OCI-LY7 (cell line): Measurements from ENCODE around the gene NRXN2. TPM values are rescaled to one million over a fixed set of nuclear protein-coding genes. Genes with fewer than 3 reads are reported as not detected.

ENCODE experiments used
- BruUV-seq: library from RNA; stranded (reverse); fragments of 400-500 nt; replicated peaks from 2 replicates; lab custom pipeline; 2021; lab: Mats Ljungman, UMichigan
- CTCF ChIA-PET: fragments of 300-600 bp; sonication (Branson Sonifier 250); formaldehyde crosslinking; loops from one replicate; lab custom pipeline; 2022; ENCODE audit warnings: antibody characterized with exemption; ENCODE audit not compliant: unreplicated experiment; lab: Charles Lee
- POLR2A ChIA-PET: fragments of 300-600 bp; sonication (Branson Sonifier 250); formaldehyde crosslinking; loops from one replicate; lab custom pipeline; 2022; ENCODE audit warnings: antibody characterized with exemption; lab: Charles Lee
- DNase-seq: peaks from one replicate; pipeline ENCODE4 v3.0.0-alpha.2; 2015; ENCODE audit warnings: low spot score
- H2AFZ ChIP-seq: fragments of 200-600 bp; sonication (generic), shearing (Covaris generic); 2 replicates; pipeline ENCODE4 v1.6.1; 2014; ENCODE audit warnings: mild to moderate bottlenecking, antibody characterized with exemption, low read length, moderate library complexity
- H3K27ac ChIP-seq: fragments of 200-600 bp; sonication (generic); 2 replicates; pipeline ENCODE4 v1.5.1; 2014; ENCODE audit warnings: mixed run types, low read depth, mild to moderate bottlenecking, moderate library complexity, low read length, inconsistent platforms; ENCODE audit not compliant: poor library complexity, severe bottlenecking
- H3K36me3 ChIP-seq: fragments of 200-600 bp; sonication (generic); 2 replicates; pipeline ENCODE4 v1.6.1; 2014; ENCODE audit warnings: mild to moderate bottlenecking, antibody characterized with exemption, low read length, moderate library complexity, mixed read lengths; ENCODE audit not compliant: insufficient read depth
- H3K4me1 ChIP-seq: fragments of 200-600 bp; sonication (generic); 2 replicates; pipeline ENCODE4 v1.5.1; 2014; ENCODE audit warnings: mild to moderate bottlenecking, low read length; ENCODE audit not compliant: insufficient read depth, poor library complexity, severe bottlenecking
- H3K4me2 ChIP-seq: fragments of 200-600 bp; sonication (generic); 2 replicates; pipeline ENCODE4 v1.6.1; 2014; ENCODE audit warnings: mild to moderate bottlenecking, low read length
- H3K4me3 ChIP-seq: fragments of 200-600 bp; sonication (generic); 2 replicates; pipeline ENCODE4 v1.5.1; 2014; ENCODE audit warnings: mild to moderate bottlenecking, low read depth, low read length; ENCODE audit not compliant: poor library complexity, severe bottlenecking
- H3K79me2 ChIP-seq: fragments of 200-600 bp; sonication (generic); 2 replicates; pipeline ENCODE4 v1.6.1; 2016; ENCODE audit warnings: low read depth, mild to moderate bottlenecking, low read length, moderate library complexity, mixed read lengths; ENCODE audit not compliant: insufficient read depth
- H3K9me2 ChIP-seq: fragments of 200-600 bp; sonication (generic); 2 replicates; pipeline ENCODE4 v1.6.1; 2016; ENCODE audit warnings: mild to moderate bottlenecking, low read length, mixed read lengths; ENCODE audit not compliant: insufficient read depth
- H3K9me3 ChIP-seq: fragments of 200-600 bp; sonication (generic); 2 replicates; pipeline ENCODE4 v1.6.1; 2014; ENCODE audit warnings: mild to moderate bottlenecking, mixed run types, low read length, mixed read lengths
- H4K20me1 ChIP-seq: fragments of 200-600 bp; sonication (generic); 2 replicates; pipeline ENCODE4 v1.6.1; 2014; ENCODE audit warnings: mild to moderate bottlenecking, antibody characterized with exemption, low read length, moderate library complexity, mixed read lengths; ENCODE audit not compliant: insufficient read depth
- CTCF ChIP-seq: fragments of 200-600 bp; sonication (generic); conservative IDR thresholded peaks from 2 replicates; pipeline ENCODE4 v1.5.1; 2014; ENCODE audit warnings: mild to moderate bottlenecking, antibody characterized with exemption, low read length, moderate library complexity, mixed read lengths
- EZH2phosphoT487 ChIP-seq: fragments of 200-600 bp; sonication (generic); IDR thresholded peaks from 2 replicates; pipeline ENCODE4 v1.6.1; 2018; ENCODE audit warnings: low read depth, borderline replicate concordance, mild to moderate bottlenecking, mixed run types, antibody characterized with exemption, low read length, moderate library complexity, mixed read lengths
- intact Hi-C: fragments of 100-400 bp; cut with micrococcal nuclease; formaldehyde crosslinking; loops from one replicate; pipeline ENCODE4 v1.10.0; 2022; ENCODE audit not compliant: unreplicated experiment
- total RNA-seq, 2 experiments: library from RNA; depleted of rRNA in 1 of 2; stranded (reverse); fragments of >200 nt in 1 of 2; shearing (Covaris generic) in 1 of 2; gene quantifications; 2 replicates each; pipeline ENCODE4 v1.2.3, GENCODE V29; 2014 to 2022

The NRXN2 gene
- total RNA-seq, 2 experiments from 2014 or later, result 2.4 to 3.3 TPM

GRCh38 chr11:64621283-64622019 lies 101.5 kb downstream of the NRXN2 start:
- peak; percentile 48 for DNase-seq
- H3K9me2 ChIP-seq, result no peaks in the 10 kb centered on the region
- peak overlapping the region; percentile 20 for H3K27ac ChIP-seq
- H3K79me2 ChIP-seq, result no peaks in the 10 kb centered on the region
- no peaks in the 10 kb centered on the region for H3K36me3 ChIP-seq
- H3K4me1 ChIP-seq, result peaks cover 34% of the 10 kb centered on the region
- intact Hi-C loops, result no loop called here
- no peaks in the 10 kb centered on the region for H4K20me1 ChIP-seq
- no peak overlapping the region for H3K4me3 ChIP-seq
- H3K4me2 ChIP-seq, result peak overlapping the region; percentile 23
- CTCF ChIA-PET, result interaction anchor here (0.6 kb wide), 1 partner anchor 371 kb away, joined by 3 read pairs; no protein-coding TSS in a partner anchor
- BruUV-seq, result no TSS peak
- no peaks in the 10 kb centered on the region for H3K9me3 ChIP-seq
- POLR2A ChIA-PET, result no interaction called here
- TF ChIP-seq EZH2phosphoT487, result no peak
- TF ChIP-seq CTCF, result no peak
- H2AFZ ChIP-seq, result peak overlapping the region; percentile 56; the same call in 1 of the 2 replicates

GRCh38 chr11:64620381-64620971 lies 102.5 kb downstream of the NRXN2 start:
- Histone ChIP-seq H3K4me1 (peaks cover 33% of the 10 kb centered on the region), H3K9me2 (no peaks in the 10 kb centered on the region), H3K4me3 (no peak overlapping the region), H2AFZ (no peak overlapping the region), H3K9me3 (no peaks in the 10 kb centered on the region), H3K4me2 (no peak overlapping the region), H3K27ac (peak overlapping the region; percentile 20), H4K20me1 (no peaks in the 10 kb centered on the region), H3K36me3 (no peaks in the 10 kb centered on the region), H3K79me2 (no peaks in the 10 kb centered on the region)
- no peak for DNase-seq
- intact Hi-C loops, result no loop called here
- ChIA-PET POLR2A (no interaction called here), CTCF (no interaction called here)
- no peak for TF ChIP-seq CTCF
- TF ChIP-seq EZH2phosphoT487, result no peak
- BruUV-seq, result no TSS peak
